WTC11 (cell line): ENCODE data around the gene RELB. TPM values are rescaled to one million over a fixed set of nuclear protein-coding genes. Genes with fewer than 3 reads are reported as not detected.

Experiments
- ATAC-seq: fragments of 200-7000 bp; cut with Tn5 transposase; 2 replicates; pipeline ENCODE4 v1.10.0; 2021; ENCODE audit warnings: mild to moderate bottlenecking, moderate library complexity
- CTCF ChIA-PET: fragments of 300-600 bp; sonication (Branson Sonifier 250); formaldehyde crosslinking; loops from one replicate; lab custom pipeline; 2021; ENCODE audit warnings: antibody characterized with exemption; lab: Charles Lee
- POLR2A ChIA-PET: fragments of 350-600 bp; sonication (Branson Sonifier 250); formaldehyde crosslinking; loops from one replicate; lab custom pipeline; 2021; ENCODE audit warnings: antibody characterized with exemption; lab: Charles Lee
- DNase-seq: peaks from one replicate; pipeline ENCODE4 v3.0.0; 2021; ENCODE audit warnings: low spot score
- H3K27ac Mint-ChIP-seq: 2 replicates; pipeline ENCODE4 v1.8.0; 2021; ENCODE audit warnings: mixed read lengths
- H3K27me3 Mint-ChIP-seq: 2 replicates; pipeline ENCODE4 v1.8.0; 2021; ENCODE audit warnings: low read depth, mild to moderate bottlenecking, moderate library complexity, mixed read lengths
- H3K36me3 Mint-ChIP-seq: 2 replicates; pipeline ENCODE4 v1.8.0; 2021; ENCODE audit warnings: mixed read lengths
- H3K4me1 Mint-ChIP-seq: 2 replicates; pipeline ENCODE4 v1.8.0; 2022; ENCODE audit warnings: mixed read lengths
- H3K4me3 Mint-ChIP-seq: 2 replicates; pipeline ENCODE4 v1.8.0; 2021; ENCODE audit warnings: mild to moderate bottlenecking, moderate library complexity, mixed read lengths
- H3K9me3 Mint-ChIP-seq: 2 replicates; pipeline ENCODE4 v1.8.0; 2021; ENCODE audit warnings: mixed read lengths
- ETV6 ChIP-seq: sonication (generic); formaldehyde crosslinking; IDR thresholded peaks from 2 replicates; pipeline ENCODE4 v1.8.1; 2022; ENCODE audit warnings: mild to moderate bottlenecking, missing genetic modification reagents
- IRF1 ChIP-seq: sonication (generic); formaldehyde crosslinking; IDR thresholded peaks from 2 replicates; pipeline ENCODE4 v1.8.0; 2023; ENCODE audit warnings: missing genetic modification reagents
- MLX ChIP-seq: sonication (generic); formaldehyde crosslinking; IDR thresholded peaks from 2 replicates; pipeline ENCODE4 v1.8.1; 2023; ENCODE audit warnings: mild to moderate bottlenecking, missing genetic modification reagents, moderate library complexity
- RELA ChIP-seq: sonication (generic); formaldehyde crosslinking; IDR thresholded peaks from 2 replicates; pipeline ENCODE4 v1.8.1; 2022; ENCODE audit warnings: missing genetic modification reagents, mild to moderate bottlenecking, borderline replicate concordance
- SMAD4 ChIP-seq: sonication (generic); formaldehyde crosslinking; IDR thresholded peaks from 2 replicates; pipeline ENCODE4 v1.8.0; 2022; ENCODE audit warnings: mild to moderate bottlenecking, missing genetic modification reagents
- TCF7 ChIP-seq: sonication (generic); formaldehyde crosslinking; IDR thresholded peaks from 2 replicates; pipeline ENCODE4 v1.8.0; 2022; ENCODE audit warnings: mild to moderate bottlenecking, low read depth, missing genetic modification reagents, moderate library complexity
- TEAD1 ChIP-seq: sonication (generic); formaldehyde crosslinking; IDR thresholded peaks from 2 replicates; pipeline ENCODE4 v1.8.0; 2022; ENCODE audit warnings: mild to moderate bottlenecking, missing genetic modification reagents
- TP53 ChIP-seq: sonication (generic); formaldehyde crosslinking; IDR thresholded peaks from 2 replicates; pipeline ENCODE4 v1.8.1; 2023; ENCODE audit warnings: mild to moderate bottlenecking, missing genetic modification reagents
- ZNF121 ChIP-seq: sonication (generic); formaldehyde crosslinking; IDR thresholded peaks from 2 replicates; pipeline ENCODE4 v1.8.0; 2023; ENCODE audit warnings: missing genetic modification reagents
- ZNF219 ChIP-seq: sonication (generic); formaldehyde crosslinking; IDR thresholded peaks from 2 replicates; pipeline ENCODE4 v1.8.0; 2023; ENCODE audit warnings: missing genetic modification reagents, mild to moderate bottlenecking, borderline replicate concordance
- ZNF416 ChIP-seq: fragments of 250-450 bp; sonication (Bioruptor Pico); IDR thresholded peaks from 2 replicates; pipeline ENCODE4 v1.9.0; 2021; ENCODE audit warnings: mild to moderate bottlenecking, inconsistent platforms
- ZNF532 ChIP-seq: fragments of 250-450 bp; sonication (Bioruptor Pico); IDR thresholded peaks from 2 replicates; pipeline ENCODE4 v1.9.0; 2021; ENCODE audit warnings: mild to moderate bottlenecking, borderline replicate concordance
- ZNF671 ChIP-seq: fragments of 250-450 bp; sonication (Bioruptor Pico); IDR thresholded peaks from 2 replicates; pipeline ENCODE4 v1.8.0; 2021; ENCODE audit warnings: mild to moderate bottlenecking
- total RNA-seq: library from RNA; stranded (reverse); gene quantifications from 3 replicates; pipeline ENCODE4 v1.2.3, GENCODE V29; 2021
- TF ChIP-seq, protein P1 (sequence below): sonication (generic); formaldehyde crosslinking; IDR thresholded peaks from 2 replicates; pipeline ENCODE4 v1.8.0; 2023; ENCODE audit warnings: missing genetic modification reagents, mild to moderate bottlenecking, borderline replicate concordance
- TF ChIP-seq, protein P2 (sequence below): sonication (generic); formaldehyde crosslinking; IDR thresholded peaks from 2 replicates; pipeline ENCODE4 v1.8.1; 2022; ENCODE audit warnings: low read depth, mild to moderate bottlenecking, moderate library complexity, missing genetic modification reagents, borderline replicate concordance

Gene RELB
- total RNA-seq, 1 experiment from 2014 or later, result 8.9 TPM

DNA sequence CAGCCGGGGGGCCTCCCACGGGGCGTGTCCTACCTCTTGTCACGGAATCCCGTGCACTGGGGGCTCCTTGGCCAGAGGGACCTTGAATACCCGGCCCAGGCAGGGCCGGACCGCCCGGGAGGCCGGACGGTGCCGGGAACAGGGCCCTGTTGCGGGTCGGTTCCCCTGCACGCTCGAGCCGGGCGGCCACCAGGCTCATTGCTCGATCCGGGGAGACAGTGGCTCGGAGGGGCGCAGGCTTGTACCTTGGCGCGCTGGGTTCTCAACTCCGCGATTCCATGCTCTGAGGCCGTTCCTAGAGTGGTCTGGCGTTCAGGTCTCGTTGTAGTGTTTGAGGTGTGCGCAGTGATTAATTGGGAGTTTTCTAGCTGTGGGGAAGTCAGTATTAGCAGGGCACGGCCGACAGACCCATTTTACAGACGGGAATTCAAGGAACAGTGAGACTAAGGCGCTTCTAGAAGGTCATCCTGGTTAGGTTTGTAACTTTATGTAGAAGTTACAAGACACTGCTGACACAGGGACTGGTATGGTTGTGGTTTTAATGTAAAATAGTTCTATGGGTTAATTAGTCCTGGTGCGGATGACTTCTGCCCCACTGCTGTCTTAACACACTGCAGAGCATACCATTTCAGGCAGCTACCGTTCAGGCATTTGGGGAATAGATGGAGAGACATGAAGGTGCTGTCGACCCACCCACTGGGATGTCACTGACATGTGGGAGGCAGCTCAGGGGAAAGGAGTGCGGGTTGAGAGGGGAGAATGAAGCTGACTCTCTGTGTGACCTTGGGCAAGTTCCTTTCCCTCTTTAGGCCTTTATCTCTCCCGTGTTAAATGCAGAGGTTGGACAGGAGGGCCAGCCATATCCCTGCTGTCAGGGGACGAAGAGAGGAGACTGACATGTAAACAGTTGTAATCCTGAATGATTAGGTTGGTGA is 45.5 kb upstream of the RELB start:
- peak overlapping the region; percentile 85 for H3K27ac Mint-ChIP-seq
- TF ChIP-seq RELA (CRISPR knock-in tag) (0 out of 2 replicates have a peak, but pooled peaks have one; percentile 43), TEAD1 (CRISPR knock-in tag) (no peak)
- peak overlapping the region; percentile 99 for H3K4me3 Mint-ChIP-seq
- no peaks in the 10 kb centered on the region for H3K36me3 Mint-ChIP-seq
- H3K27me3 Mint-ChIP-seq, result no peaks in the 10 kb centered on the region
- H3K4me1 Mint-ChIP-seq, result peaks cover 22% of the 10 kb centered on the region
- ChIA-PET CTCF (interaction anchor here (1.0 kb wide), 2 partner anchors 33 to 45 kb away, joined by 3 to 4 read pairs; no protein-coding TSS in a partner anchor), POLR2A (no interaction called here)
- no peaks in the 10 kb centered on the region for H3K9me3 Mint-ChIP-seq
- peak; percentile 7 for ATAC-seq
- DNase-seq, result no peak

DNA sequence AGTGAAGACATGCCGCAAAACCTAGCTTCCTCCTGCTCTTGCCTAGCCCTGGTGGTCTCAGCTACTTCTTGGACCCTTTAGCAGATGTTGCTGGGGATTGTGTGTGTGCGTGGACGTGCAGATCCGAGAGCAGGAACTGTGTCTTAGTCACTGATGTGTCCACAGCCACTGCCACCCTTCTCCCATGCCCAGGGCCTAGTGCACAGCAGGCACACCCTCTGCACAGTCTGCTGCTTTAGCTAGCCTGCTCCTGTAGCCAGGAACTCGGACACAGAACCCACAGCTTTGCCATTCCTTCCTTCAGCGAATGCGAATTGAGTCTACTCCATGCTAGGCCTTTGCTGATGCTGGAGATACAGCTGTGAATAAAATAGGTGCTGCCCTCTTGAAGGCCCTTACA is 43.7 kb upstream of the RELB start:
- CTCF ChIA-PET, result interaction anchor here (0.7 to 1.0 kb wide), 2 partner anchors 42 to 52 kb away, joined by 3 read pairs; partner anchors contain the start of gene APOE
- H3K9me3 Mint-ChIP-seq, result no peaks in the 10 kb centered on the region

DNA sequence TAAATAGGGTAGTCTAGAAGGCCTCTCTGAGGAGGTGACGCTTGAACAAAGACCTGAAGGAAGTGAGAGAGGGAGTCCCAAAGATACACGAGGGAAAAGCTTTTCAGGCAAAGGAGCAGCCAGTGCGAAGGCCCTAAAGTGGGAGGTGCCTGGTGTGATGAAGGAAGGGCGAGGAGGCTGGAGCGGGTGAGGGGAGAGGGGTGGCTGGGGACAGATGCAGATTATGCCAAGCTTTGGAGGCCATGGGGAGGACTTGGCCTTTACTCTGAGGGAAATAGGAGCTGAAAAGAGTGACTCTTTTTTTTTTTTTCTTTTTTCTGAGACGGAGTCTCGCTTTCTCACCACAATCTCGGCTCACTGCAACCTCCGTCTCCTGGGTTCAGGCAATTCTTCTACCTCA is 43.2 kb upstream of the RELB start:
- H3K27ac Mint-ChIP-seq, result peak overlapping the region; percentile 14
- ATAC-seq, result no peak
- POLR2A ChIA-PET, result interaction anchor here (0.5 to 0.7 kb wide), 2 partner anchors 110 to 182 kb away, joined by 3 to 6 read pairs; no protein-coding TSS in a partner anchor
- no peak for DNase-seq
- CTCF ChIA-PET, result interaction anchor here (1.0 kb wide), 1 partner anchor 53 kb away, joined by 3 read pairs; the partner anchor contains the start of gene APOE
- H3K27me3 Mint-ChIP-seq, result no peaks in the 10 kb centered on the region
- no peak overlapping the region for H3K4me3 Mint-ChIP-seq
- no peaks in the 10 kb centered on the region for H3K9me3 Mint-ChIP-seq
- peaks cover 22% of the 10 kb centered on the region for H3K4me1 Mint-ChIP-seq
- peaks cover 14% of the 10 kb centered on the region for H3K36me3 Mint-ChIP-seq
- TF ChIP-seq ZNF671 (CRISPR knock-in tag), result no peak
- TF ChIP-seq, protein P1, sequence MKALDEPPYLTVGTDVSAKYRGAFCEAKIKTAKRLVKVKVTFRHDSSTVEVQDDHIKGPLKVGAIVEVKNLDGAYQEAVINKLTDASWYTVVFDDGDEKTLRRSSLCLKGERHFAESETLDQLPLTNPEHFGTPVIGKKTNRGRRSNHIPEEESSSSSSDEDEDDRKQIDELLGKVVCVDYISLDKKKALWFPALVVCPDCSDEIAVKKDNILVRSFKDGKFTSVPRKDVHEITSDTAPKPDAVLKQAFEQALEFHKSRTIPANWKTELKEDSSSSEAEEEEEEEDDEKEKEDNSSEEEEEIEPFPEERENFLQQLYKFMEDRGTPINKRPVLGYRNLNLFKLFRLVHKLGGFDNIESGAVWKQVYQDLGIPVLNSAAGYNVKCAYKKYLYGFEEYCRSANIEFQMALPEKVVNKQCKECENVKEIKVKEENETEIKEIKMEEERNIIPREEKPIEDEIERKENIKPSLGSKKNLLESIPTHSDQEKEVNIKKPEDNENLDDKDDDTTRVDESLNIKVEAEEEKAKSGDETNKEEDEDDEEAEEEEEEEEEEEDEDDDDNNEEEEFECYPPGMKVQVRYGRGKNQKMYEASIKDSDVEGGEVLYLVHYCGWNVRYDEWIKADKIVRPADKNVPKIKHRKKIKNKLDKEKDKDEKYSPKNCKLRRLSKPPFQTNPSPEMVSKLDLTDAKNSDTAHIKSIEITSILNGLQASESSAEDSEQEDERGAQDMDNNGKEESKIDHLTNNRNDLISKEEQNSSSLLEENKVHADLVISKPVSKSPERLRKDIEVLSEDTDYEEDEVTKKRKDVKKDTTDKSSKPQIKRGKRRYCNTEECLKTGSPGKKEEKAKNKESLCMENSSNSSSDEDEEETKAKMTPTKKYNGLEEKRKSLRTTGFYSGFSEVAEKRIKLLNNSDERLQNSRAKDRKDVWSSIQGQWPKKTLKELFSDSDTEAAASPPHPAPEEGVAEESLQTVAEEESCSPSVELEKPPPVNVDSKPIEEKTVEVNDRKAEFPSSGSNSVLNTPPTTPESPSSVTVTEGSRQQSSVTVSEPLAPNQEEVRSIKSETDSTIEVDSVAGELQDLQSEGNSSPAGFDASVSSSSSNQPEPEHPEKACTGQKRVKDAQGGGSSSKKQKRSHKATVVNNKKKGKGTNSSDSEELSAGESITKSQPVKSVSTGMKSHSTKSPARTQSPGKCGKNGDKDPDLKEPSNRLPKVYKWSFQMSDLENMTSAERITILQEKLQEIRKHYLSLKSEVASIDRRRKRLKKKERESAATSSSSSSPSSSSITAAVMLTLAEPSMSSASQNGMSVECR (CRISPR knock-in tag), result no peak
- TF ChIP-seq TCF7 (CRISPR knock-in tag), result no peak
- TF ChIP-seq MLX (CRISPR knock-in tag), result no peak
- TF ChIP-seq, protein P2, sequence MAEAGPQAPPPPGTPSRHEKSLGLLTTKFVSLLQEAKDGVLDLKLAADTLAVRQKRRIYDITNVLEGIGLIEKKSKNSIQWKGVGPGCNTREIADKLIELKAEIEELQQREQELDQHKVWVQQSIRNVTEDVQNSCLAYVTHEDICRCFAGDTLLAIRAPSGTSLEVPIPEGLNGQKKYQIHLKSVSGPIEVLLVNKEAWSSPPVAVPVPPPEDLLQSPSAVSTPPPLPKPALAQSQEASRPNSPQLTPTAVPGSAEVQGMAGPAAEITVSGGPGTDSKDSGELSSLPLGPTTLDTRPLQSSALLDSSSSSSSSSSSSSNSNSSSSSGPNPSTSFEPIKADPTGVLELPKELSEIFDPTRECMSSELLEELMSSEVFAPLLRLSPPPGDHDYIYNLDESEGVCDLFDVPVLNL (CRISPR knock-in tag), result no peak
- TF ChIP-seq ETV6 (CRISPR knock-in tag), result no peak

More for the DNA sequence above, 43.7 kb upstream of the RELB start:
- Mint-ChIP-seq H3K4me1 (peaks cover 22% of the 10 kb centered on the region), H3K4me3 (peak overlapping the region; percentile 99), H3K27ac (peak overlapping the region; percentile 14), H3K36me3 (peaks cover 12% of the 10 kb centered on the region), H3K27me3 (no peaks in the 10 kb centered on the region)
- DNase-seq (no peak), ATAC-seq (no peak)
- TF ChIP-seq ZNF532 (no peak), ZNF219 (CRISPR knock-in tag) (no peak), IRF1 (CRISPR knock-in tag) (no peak), TP53 (CRISPR knock-in tag) (no peak), ZNF416 (no peak), SMAD4 (CRISPR knock-in tag) (no peak), ZNF121 (CRISPR knock-in tag) (no peak), TEAD1 (CRISPR knock-in tag) (no peak)
- POLR2A ChIA-PET, result no interaction called here
